Kidney (tissue), 14 donors: Measurements from ENCODE around the gene RHOT2. TPM values are rescaled to one million over a fixed set of nuclear protein-coding genes. Genes with fewer than 3 reads are reported as not detected.
"Not testable (repeated sequence)": the region's sequence is repeated elsewhere in the genome, so short reads cannot be mapped to it uniquely, and the experiment has no call there.

Experiments
- DNase-seq, 5 donors: peaks; one replicate each; pipeline ENCODE4 v3.0.0-alpha.2; 2013 to 2020
- FAIRE-seq: peaks from 2 replicates; lab custom pipeline; 2012; peaks lifted over from hg19 to GRCh38; lab: Jason Lieb, UNC
- H3K27ac ChIP-seq, 2 donors: one replicate each; pipeline ENCODE4 v1.7.0; 2013; ENCODE audit warnings: low read depth in 2 of 2, low read length in 2 of 2, inconsistent platforms in 1 of 2
- H3K27me3 ChIP-seq: one replicate; pipeline ENCODE4 v1.7.1; 2013; ENCODE audit warnings: low read length, inconsistent platforms; ENCODE audit not compliant: control insufficient read depth, insufficient read depth
- H3K36me3 ChIP-seq, 3 donors: one replicate each; pipeline versions ENCODE4 v1.7.0 to v1.7.1; 2013; ENCODE audit warnings: low read length in 3 of 3, control low read depth in 1 of 3, inconsistent platforms in 1 of 3; ENCODE audit not compliant: insufficient read depth in 3 of 3, control insufficient read depth in 2 of 3
- H3K4me1 ChIP-seq, 3 donors: one replicate each; pipeline versions ENCODE4 v1.7.0 to v1.7.1; 2013; ENCODE audit warnings: low read length in 3 of 3, inconsistent platforms in 1 of 3, low read depth in 1 of 3; ENCODE audit not compliant: control insufficient read depth in 2 of 3, insufficient read depth in 2 of 3
- H3K4me3 ChIP-seq, 3 donors: one replicate each; pipeline versions ENCODE4 v1.7.0 to v1.8.1; 2013; ENCODE audit warnings: low read length in 3 of 3, control low read depth in 1 of 3, inconsistent platforms in 1 of 3
- H3K9ac ChIP-seq, 3 donors: one replicate each; pipeline versions ENCODE4 v1.7.0 to v1.7.1; 2013; ENCODE audit warnings: low read length in 3 of 3, control low read depth in 1 of 3, inconsistent platforms in 1 of 3
- H3K9me3 ChIP-seq, 3 donors: one replicate each; pipeline versions ENCODE4 v1.7.0 to v1.7.1; 2013; ENCODE audit warnings: low read length in 3 of 3, control low read depth in 1 of 3, inconsistent platforms in 1 of 3; ENCODE audit not compliant: control insufficient read depth in 2 of 3, insufficient read depth in 1 of 3
- CTCF ChIP-seq: IDR thresholded peaks from 3 replicates; pipeline ENCODE4 v1.5.1; 2012; ENCODE audit warnings: mild to moderate bottlenecking, moderate library complexity, borderline replicate concordance; ENCODE audit not compliant: insufficient read depth; ENCODE audit errors: extremely low read depth
- intact Hi-C: fragments of 100-400 bp; cut with DNase I; formaldehyde crosslinking; loops from one replicate; pipeline ENCODE4 v1.11.1; 2022
- polyA plus RNA-seq: library from polyadenylated mRNA; stranded (reverse); fragments of 350-450 nt; fragmentation: Illumina TruSeq; extraction: RNeasy Lipid Tissue Mini Kit (QIAGEN cat#74804); gene quantifications from one replicate; pipeline ENCODE4 v1.2.3, GENCODE V29; 2014; ENCODE audit warnings: low read depth, low replicate concordance; ENCODE audit not compliant: insufficient read depth
- total RNA-seq: library from RNA; stranded (reverse); fragmentation: NEBNext Ultra II Directional; extraction: Animal tissue kit (Norgen Biotek cat#: 25700); gene quantifications from one replicate; pipeline ENCODE4 v1.2.1, GENCODE V29; 2021
- donor health status: control.
- donor health status: control.
- donor health status: control.
- donor health status: control.
- donor health status: control.
- donor health status: DM: yes; HTN: yes; CAD: no.
- donor health status: Normal renal cell carcinoma (clear cell type).

RHOT2 gene
- total and polyA plus RNA-seq, 2 donors from 2014 or later = 90.5 to 117 TPM

GRCh38 chr16:687499-687898 is 19.6 kb downstream of the RHOT2 start:
- Histone ChIP-seq H3K4me3 (no peak overlapping the region), H3K9me3 (no peaks in the 10 kb centered on the region), H3K9ac (no peak overlapping the region), H3K27ac (no peak overlapping the region), H3K4me1 (peaks cover 0 to 31% (median 5%) of the 10 kb centered on the region in 3 donors), H3K27me3 (no peaks in the 10 kb centered on the region), H3K36me3 (peaks cover 0 to 10% (median 3%) of the 10 kb centered on the region in 3 donors)
- DNase-seq (no peak), FAIRE-seq (no peak)
- TF ChIP-seq CTCF = no peak
- intact Hi-C loops = no loop called here

- no peak for TF ChIP-seq CTCF
- Histone ChIP-seq H3K27me3 (no peaks in the 10 kb centered on the region), H3K27ac (no peak overlapping the region)
These were observed 21.4 kb downstream of the RHOT2 start for GRCh38 chr16:689175-689897.

GRCh38 chr16:691242-691641 is 23.3 kb downstream of the RHOT2 start:
- FAIRE-seq, H3K9ac ChIP-seq, intact Hi-C loops, H3K27ac ChIP-seq, H3K27me3 ChIP-seq, H3K36me3 ChIP-seq, DNase-seq, H3K4me3 ChIP-seq, H3K9me3 ChIP-seq: not testable (repeated sequence)
- H3K4me1 ChIP-seq = peaks cover 0 to 17% (median 0%) of the 10 kb centered on the region in 3 donors

More at GRCh38 chr16:689175-689897, 21.4 kb downstream of the RHOT2 start:
- DNase-seq (no peak), FAIRE-seq (no peak)
- intact Hi-C loops = no loop called here
- peaks cover 0 to 18% (median 0%) of the 10 kb centered on the region in 3 donors for H3K4me1 ChIP-seq
- peak overlapping the region; percentile 48 to 93 (median 86) for H3K9ac ChIP-seq
- H3K4me3 ChIP-seq = peak overlapping the region; percentile 12 to 90 (median 75)
- H3K36me3 ChIP-seq = peaks cover 0 to 3% (median 0%) of the 10 kb centered on the region in 3 donors
- no peaks in the 10 kb centered on the region for H3K9me3 ChIP-seq

GRCh38 chr16:692356-693108 is 24.6 kb downstream of the RHOT2 start:
- DNase-seq (no peak), FAIRE-seq (no peak)
- intact Hi-C loops = no loop called here
- no peaks in the 10 kb centered on the region for H3K36me3 ChIP-seq
- H3K27ac ChIP-seq = no peak overlapping the region
- H3K27me3 ChIP-seq = peaks cover 4% of the 10 kb centered on the region
- TF ChIP-seq CTCF = no peak
- peaks cover 0 to 17% (median 0%) of the 10 kb centered on the region in 3 donors for H3K4me1 ChIP-seq
- no peak overlapping the region for H3K4me3 ChIP-seq
- no peak overlapping the region for H3K9ac ChIP-seq
- no peaks in the 10 kb centered on the region for H3K9me3 ChIP-seq
